Keratinocyte (primary cell): ENCODE data around the gene MZT2B. TPM values are rescaled to one million over a fixed set of nuclear protein-coding genes. Genes with fewer than 3 reads are reported as not detected.
A peak's percentile ranks its signal among the peaks of the same experiment; 100 is the strongest.
"Not testable (repeated sequence)": the region's sequence is repeated elsewhere in the genome, so short reads cannot be mapped to it uniquely, and the experiment has no call there.

Experiments
- DNase-seq: peaks from one replicate; pipeline ENCODE4 v3.0.0-alpha.2; 2011; ENCODE audit warnings: low read depth, missing footprints, low spot score
- FAIRE-seq: peaks from 2 replicates; lab custom pipeline; 2011; peaks lifted over from hg19 to GRCh38; lab: Jason Lieb, UNC
- H2AFZ ChIP-seq: 2 replicates; pipeline ENCODE4 v1.6.0; 2012; ENCODE audit warnings: low read length, control low read depth, inconsistent platforms; ENCODE audit not compliant: control insufficient read depth
- H3K27ac ChIP-seq: 2 replicates; pipeline ENCODE4 v1.5.1; 2011; ENCODE audit warnings: low read length; ENCODE audit not compliant: control insufficient read depth, insufficient read depth
- H3K27me3 ChIP-seq: 3 replicates; pipeline ENCODE4 v1.6.0; 2011; ENCODE audit warnings: low read length; ENCODE audit not compliant: control insufficient read depth, insufficient read depth; ENCODE audit errors: extremely low read depth
- H3K36me3 ChIP-seq, 2 experiments: 2 replicates in 1 of 2; 3 replicates in 1 of 2; pipeline ENCODE4 v1.5.1; 2011; ENCODE audit warnings: low read length in 2 of 2, mild to moderate bottlenecking in 1 of 2; ENCODE audit not compliant: control insufficient read depth in 2 of 2, insufficient read depth in 2 of 2; ENCODE audit errors: extremely low read depth in 1 of 2
- H3K4me1 ChIP-seq: 3 replicates; pipeline ENCODE4 v1.5.1; 2011; ENCODE audit warnings: low read length; ENCODE audit not compliant: control insufficient read depth, insufficient read depth; ENCODE audit errors: extremely low read depth
- H3K4me2 ChIP-seq: 3 replicates; pipeline ENCODE4 v1.6.0; 2011; ENCODE audit warnings: low read depth, low read length; ENCODE audit not compliant: control insufficient read depth, insufficient read depth; ENCODE audit errors: extremely low read depth
- H3K4me3 ChIP-seq, 3 experiments: fragments of 200-600 bp in 1 of 3; sonication (generic) in 1 of 3; 2 replicates in 2 of 3; 3 replicates in 1 of 3; pipeline ENCODE4 v1.5.1; 2011 to 2016; ENCODE audit warnings: low read length in 3 of 3, mild to moderate bottlenecking in 3 of 3, control low read depth in 2 of 3, inconsistent platforms in 1 of 3, low read depth in 1 of 3, mixed read lengths in 1 of 3, mixed run types in 1 of 3, moderate library complexity in 1 of 3; ENCODE audit not compliant: control insufficient read depth in 2 of 3, insufficient read depth in 2 of 3; ENCODE audit errors: extremely low read depth in 1 of 3
- H3K79me2 ChIP-seq: 2 replicates; pipeline ENCODE4 v1.6.0; 2012; ENCODE audit warnings: low read length; ENCODE audit not compliant: control insufficient read depth, insufficient read depth
- H3K9ac ChIP-seq: 3 replicates; pipeline ENCODE4 v1.6.0; 2011; ENCODE audit warnings: low read length; ENCODE audit not compliant: control insufficient read depth, insufficient read depth; ENCODE audit errors: extremely low read depth
- H3K9me1 ChIP-seq: 3 replicates; pipeline ENCODE4 v1.6.0; 2011; ENCODE audit warnings: low read length; ENCODE audit not compliant: control insufficient read depth, insufficient read depth; ENCODE audit errors: extremely low read depth
- H3K9me3 ChIP-seq: 2 replicates; pipeline ENCODE4 v1.5.1; 2012; ENCODE audit warnings: low read depth, low read length; ENCODE audit not compliant: control insufficient read depth
- H4K20me1 ChIP-seq: 3 replicates; pipeline ENCODE4 v1.6.0; 2011; ENCODE audit warnings: low read length; ENCODE audit not compliant: control insufficient read depth, insufficient read depth; ENCODE audit errors: extremely low read depth
- CTCF ChIP-seq, 3 experiments: IDR thresholded peaks in 1 of 3; conservative IDR thresholded peaks in 1 of 3; optimal IDR thresholded peaks in 1 of 3; 2 replicates in 2 of 3; 3 replicates in 1 of 3; pipeline versions ENCODE3 to v1.5.1; 2011; ENCODE audit warnings: low read length in 3 of 3, mild to moderate bottlenecking in 3 of 3, moderate library complexity in 2 of 3, control low read depth in 1 of 3, inconsistent platforms in 1 of 3; ENCODE audit not compliant: insufficient read depth in 2 of 3; ENCODE audit errors: extremely low read depth in 1 of 3
- EZH2 ChIP-seq: IDR thresholded peaks from one replicate; pipeline ENCODE4 v1.6.1; 2012; ENCODE audit warnings: inconsistent platforms, mild to moderate bottlenecking, low read length, moderate library complexity
- dilution Hi-C: fragments of 300-500 bp; cut with MboI; formaldehyde crosslinking; loops from one replicate; pipeline ENCODE4 v1.7.0; 2020; ENCODE audit warnings: low sequenced_read_pairs; ENCODE audit not compliant: extremely low pct_ligation_motif_present
- polyA plus RNA-seq, 5 experiments: library from polyadenylated mRNA; depleted of rRNA in 3 of 5; stranded (reverse) in 3 of 5; stranded (forward) in 1 of 5; unstranded in 1 of 5; fragments of >200 nt; gene quantifications; 1 replicate in 1 of 5; 2 replicates in 3 of 5; 3 replicates in 1 of 5; pipeline versions ENCODE4 v1.2.1 to v1.2.3, GENCODE V29; 2011 to 2012; ENCODE audit warnings: missing spikeins in 2 of 5, low read depth in 1 of 5, low replicate concordance in 1 of 5

Gene MZT2B
- polyA plus RNA-seq, 1 donor (not counting 4 experiments of a cell fraction or from before 2014, with no cell fraction given) = 133 TPM

- H3K27ac ChIP-seq = no peak overlapping the region
- FAIRE-seq (no peak), DNase-seq (no peak)
- dilution Hi-C loops = no loop called here
- no peaks in the 10 kb centered on the region for H4K20me1 ChIP-seq
- H3K9ac ChIP-seq = no peak overlapping the region
- no peaks in the 10 kb centered on the region for H3K9me3 ChIP-seq
- H3K27me3 ChIP-seq = no peaks in the 10 kb centered on the region
- no peaks in the 10 kb centered on the region for H3K79me2 ChIP-seq
- no peak overlapping the region for H3K4me2 ChIP-seq
- H3K9me1 ChIP-seq = no peaks in the 10 kb centered on the region
- peaks cover 0 to 9% of the 10 kb centered on the region in 2 experiments for H3K36me3 ChIP-seq
- no peak overlapping the region for H2AFZ ChIP-seq
- no peak overlapping the region for H3K4me3 ChIP-seq
- no peaks in the 10 kb centered on the region for H3K4me1 ChIP-seq
- TF ChIP-seq EZH2 (no peak), CTCF (optimal IDR thresholded peaks at IDR 0.05 in 1 of 3, IDR thresholded peaks at IDR 0.05 in 1 of 3, conservative IDR thresholded peaks at IDR 0.05 in 1 of 3; ENCODE audit: extremely low read depth in 1 of 3, insufficient read depth in 2 of 3, low read length in 3 of 3) (no peak)
Measured at GRCh38 chr2:130154773-130155765, 27.0 kb upstream of the MZT2B start.

GRCh38 chr2:130155956-130156623 lies 26.0 kb upstream of the MZT2B start:
- H3K4me3 ChIP-seq, H3K27me3 ChIP-seq, DNase-seq, H2AFZ ChIP-seq, H3K9me1 ChIP-seq, H3K79me2 ChIP-seq, H3K4me2 ChIP-seq, H3K4me1 ChIP-seq, H3K9me3 ChIP-seq, H3K9ac ChIP-seq, H4K20me1 ChIP-seq, H3K27ac ChIP-seq, dilution Hi-C loops, H3K36me3 ChIP-seq: not testable (repeated sequence)
- peak; percentile 44 for FAIRE-seq
- peak; percentile 40 to 71 (median 58) for TF ChIP-seq CTCF (optimal IDR thresholded peaks at IDR 0.05 in 1 of 3, IDR thresholded peaks at IDR 0.05 in 1 of 3, conservative IDR thresholded peaks at IDR 0.05 in 1 of 3; ENCODE audit: extremely low read depth in 1 of 3, insufficient read depth in 2 of 3, low read length in 3 of 3)
